GM21529 (cell line): ENCODE results near the gene HSD17B1.
"Not testable (repeated sequence)": the region's sequence is repeated elsewhere in the genome, so short reads cannot be mapped to it uniquely, and the experiment has no call there.

Source experiments
- ATAC-seq: cut with Tn5 transposase; IDR thresholded peaks from one replicate; pipeline ENCODE4 v1.9.1; 2021; ENCODE audit not compliant: unreplicated experiment

Gene HSD17B1, protein sequence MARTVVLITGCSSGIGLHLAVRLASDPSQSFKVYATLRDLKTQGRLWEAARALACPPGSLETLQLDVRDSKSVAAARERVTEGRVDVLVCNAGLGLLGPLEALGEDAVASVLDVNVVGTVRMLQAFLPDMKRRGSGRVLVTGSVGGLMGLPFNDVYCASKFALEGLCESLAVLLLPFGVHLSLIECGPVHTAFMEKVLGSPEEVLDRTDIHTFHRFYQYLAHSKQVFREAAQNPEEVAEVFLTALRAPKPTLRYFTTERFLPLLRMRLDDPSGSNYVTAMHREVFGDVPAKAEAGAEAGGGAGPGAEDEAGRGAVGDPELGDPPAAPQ

GRCh38 chr17:42552736-42553135 is at the start of gene HSD17B1:
Gene HSD17B1 (plus strand): TSS chr17:42552923. CDS start chr17:42552934, 11 bp downstream.
- not testable (repeated sequence) for ATAC-seq

DNA sequence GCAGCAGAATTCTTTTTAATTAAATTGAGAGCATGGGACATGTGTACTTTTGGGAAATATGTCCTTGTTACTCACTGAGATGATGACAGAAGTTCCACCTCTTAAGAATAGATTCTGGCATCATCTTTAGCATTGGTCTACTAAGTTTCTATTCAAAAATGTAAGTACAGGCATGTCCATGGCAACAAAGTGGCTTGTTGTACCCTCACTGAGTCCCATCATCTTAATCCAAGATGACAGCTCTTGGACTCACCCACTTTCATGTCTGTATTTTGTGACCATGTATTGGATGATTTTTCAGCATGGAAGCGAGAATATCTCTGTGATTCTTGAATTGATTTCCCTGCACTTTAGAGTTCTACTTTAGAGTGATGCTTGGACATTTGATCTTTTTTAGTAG is 49.8 kb upstream of the HSD17B1 start:
- no peak for ATAC-seq

DNA sequence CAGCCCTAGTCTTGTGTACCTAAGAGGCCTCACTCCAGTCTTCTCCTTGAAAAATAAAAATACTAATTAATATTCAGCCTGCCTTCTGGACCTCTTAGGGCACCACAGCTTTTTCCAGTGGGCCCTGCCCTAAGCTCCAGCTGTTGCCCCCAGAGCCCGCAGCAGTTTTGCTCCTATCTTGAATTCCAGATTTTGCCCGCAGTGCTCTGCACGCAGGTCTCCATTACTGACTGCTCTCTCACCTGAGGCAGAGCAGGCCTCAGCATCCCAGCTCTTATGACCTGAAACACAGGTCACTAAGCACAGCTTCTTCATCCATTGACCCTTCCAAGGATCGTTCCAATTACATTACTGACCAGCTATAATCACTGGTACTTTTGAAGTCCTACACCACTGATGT is 45.1 kb upstream of the HSD17B1 start:
- ATAC-seq, result no peak

- no peak for ATAC-seq
Measured at GRCh38 chr17:42508426-42509165, 44.1 kb upstream of the HSD17B1 start.

GRCh38 chr17:42509409-42509808 is 43.3 kb upstream of the HSD17B1 start:
- no peak for ATAC-seq

GRCh38 chr17:42509841-42510240 is 42.9 kb upstream of the HSD17B1 start:
- no peak for ATAC-seq

- ATAC-seq, result no peak
Measured at GRCh38 chr17:42512246-42512645, 40.5 kb upstream of the HSD17B1 start.

- ATAC-seq, result peak; percentile 64
Measured at GRCh38 chr17:42512733-42513251, 39.9 kb upstream of the HSD17B1 start.

- no peak for ATAC-seq
Measured at GRCh38 chr17:42513686-42514085, 39.0 kb upstream of the HSD17B1 start.

DNA sequence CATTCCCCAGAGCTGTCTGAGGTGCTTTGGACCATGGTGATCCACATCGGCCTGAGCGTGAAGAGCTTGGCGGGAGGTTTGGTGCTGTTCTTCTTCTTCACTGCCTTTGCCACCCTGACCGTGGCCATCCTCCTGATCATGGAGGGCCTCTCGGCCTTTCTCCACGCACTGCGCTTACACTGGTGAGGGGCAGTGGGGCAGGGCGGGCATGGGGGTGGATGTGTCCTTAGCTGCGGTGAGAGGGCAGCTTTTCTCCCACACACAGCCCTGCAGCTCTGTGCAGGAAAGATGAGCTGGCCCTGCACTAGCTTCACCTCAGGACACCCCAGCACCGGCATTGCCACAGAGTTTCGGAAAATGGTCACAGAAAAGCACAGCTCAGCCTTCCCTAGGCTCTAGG is 38.4 kb upstream of the HSD17B1 start:
- ATAC-seq, result no peak

DNA sequence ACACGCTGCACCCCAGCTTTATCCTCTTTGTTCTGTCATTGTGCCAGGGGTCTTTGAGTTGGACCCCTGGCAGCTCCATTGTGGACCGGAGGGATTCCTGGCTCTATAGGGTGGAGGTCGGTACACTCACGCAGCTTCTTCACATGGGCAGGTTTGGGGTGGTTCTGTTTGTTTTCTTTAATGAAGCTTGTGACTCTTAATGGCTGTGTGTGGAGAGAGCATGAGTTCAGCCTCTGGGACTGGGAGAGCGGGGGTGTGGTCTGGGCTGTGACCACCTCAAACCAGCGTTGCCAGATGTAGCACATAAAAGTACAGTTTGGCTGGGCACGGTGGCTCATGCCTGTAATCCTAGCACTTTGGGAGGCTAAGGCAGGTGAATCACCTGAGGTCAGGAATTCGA is 37.9 kb upstream of the HSD17B1 start:
- ATAC-seq, result no peak

DNA sequence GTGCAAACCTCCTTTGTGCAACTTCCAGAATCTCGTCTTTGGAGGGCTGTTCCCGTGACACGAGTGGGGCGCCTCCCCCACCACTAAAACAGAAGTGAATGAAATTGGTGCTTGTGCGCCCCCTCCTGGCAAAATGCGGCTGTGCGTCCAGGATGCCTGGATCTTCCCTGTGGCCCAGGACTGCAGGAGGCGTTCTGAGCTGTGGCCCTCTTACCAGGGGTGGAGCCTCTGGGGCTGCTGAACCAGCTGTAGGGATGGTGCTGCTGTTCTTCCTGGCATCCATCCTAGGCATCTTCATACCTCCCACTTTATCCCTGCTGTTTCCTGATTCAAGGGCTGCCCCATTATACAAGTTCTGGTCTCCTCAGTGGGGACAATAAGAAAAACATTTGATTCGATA is 35.2 kb upstream of the HSD17B1 start:
- ATAC-seq, result no peak

DNA sequence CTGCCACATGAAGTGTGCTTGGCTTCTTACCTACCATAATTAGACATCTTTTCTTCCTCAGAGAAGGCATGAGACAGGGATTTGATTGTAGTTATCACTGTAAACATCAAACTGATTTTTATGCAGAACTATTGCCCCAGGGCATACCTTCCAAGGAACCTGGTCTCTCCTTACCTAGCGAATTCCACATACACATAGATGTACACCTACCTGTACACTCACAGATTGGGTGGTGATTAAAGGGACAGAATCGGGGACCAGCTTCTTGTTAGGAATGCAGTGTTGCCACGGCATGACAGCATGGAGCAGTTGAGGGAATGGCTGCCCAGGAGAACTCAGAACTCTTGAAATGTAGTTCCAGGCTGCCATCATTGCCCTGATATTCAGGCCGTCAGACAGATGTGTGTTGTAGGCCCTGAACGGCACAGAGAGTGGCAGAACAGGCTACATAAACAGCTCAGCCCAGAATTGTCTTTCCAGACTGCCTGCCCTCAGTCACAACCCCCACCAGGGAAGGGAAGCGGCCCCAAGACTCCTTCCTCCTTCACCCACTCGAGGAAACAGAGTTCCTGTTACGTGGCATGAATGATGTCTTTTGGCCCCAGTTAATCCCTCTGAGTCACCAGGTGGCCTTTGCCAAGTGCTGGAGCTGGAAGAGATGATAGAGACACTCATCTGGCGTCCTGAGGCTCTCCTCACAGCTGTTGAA is 34.5 kb upstream of the HSD17B1 start:
- ATAC-seq, result no peak

GRCh38 chr17:42518755-42519545 is 33.8 kb upstream of the HSD17B1 start:
- no peak for ATAC-seq

- no peak for ATAC-seq
Measured at GRCh38 chr17:42519546-42520491, 32.9 kb upstream of the HSD17B1 start.

- no peak for ATAC-seq
Measured at GRCh38 chr17:42520540-42520951, 32.2 kb upstream of the HSD17B1 start.

- no peak for ATAC-seq
Measured at GRCh38 chr17:42521036-42521435, 31.7 kb upstream of the HSD17B1 start.

GRCh38 chr17:42521666-42522262 is 31.0 kb upstream of the HSD17B1 start:
- no peak for ATAC-seq

GRCh38 chr17:42522263-42522790 is 30.4 kb upstream of the HSD17B1 start:
- ATAC-seq, result no peak
